GM21717 (cell line): Measurements from ENCODE around the gene APOH.

Experiments
- ATAC-seq: cut with Tn5 transposase; IDR thresholded peaks from one replicate; pipeline ENCODE4 v1.9.1; 2021; ENCODE audit warnings: mild to moderate bottlenecking, moderate library complexity; ENCODE audit not compliant: unreplicated experiment

Gene APOH

GRCh38 chr17:66198242-66198641 lies 31.0 kb downstream of the APOH start:
- ATAC-seq = no peak

GRCh38 chr17:66192378-66192687 lies 36.9 kb downstream of the APOH start:
- no peak for ATAC-seq

GRCh38 chr17:66191593-66192377 lies 37.4 kb downstream of the APOH start, which contains the start of gene CEP112:
Gene CEP112, minus strand, starts transcription at chr17:66192133.
- peak; percentile 59 for ATAC-seq

- peak; percentile 6 for ATAC-seq
These were observed 38.2 kb downstream of the APOH start for GRCh38 chr17:66190738-66191592.

GRCh38 chr17:66187718-66188117 lies 41.5 kb downstream of the APOH start:
- no peak for ATAC-seq

GRCh38 chr17:66185862-66186261 lies 43.4 kb downstream of the APOH start:
- no peak for ATAC-seq

- ATAC-seq = no peak
These were observed 44.8 kb downstream of the APOH start for GRCh38 chr17:66184392-66184791.

- no peak for ATAC-seq
These were observed 45.7 kb downstream of the APOH start for GRCh38 chr17:66183529-66183928.

GRCh38 chr17:66178642-66179041 lies 50.6 kb downstream of the APOH start:
- no peak for ATAC-seq

GRCh38 chr17:66177048-66177447 lies 52.2 kb downstream of the APOH start:
- ATAC-seq = no peak

GRCh38 chr17:66175892-66176291 lies 53.3 kb downstream of the APOH start:
- ATAC-seq = no peak

GRCh38 chr17:66172691-66173223 lies 56.5 kb downstream of the APOH start:
- no peak for ATAC-seq

- no peak for ATAC-seq
These were observed 57.1 kb downstream of the APOH start for GRCh38 chr17:66172144-66172543.

- no peak for ATAC-seq
These were observed 57.5 kb downstream of the APOH start for GRCh38 chr17:66171692-66172091.

- ATAC-seq = no peak
These were observed 58.0 kb downstream of the APOH start for GRCh38 chr17:66171172-66171571.

GRCh38 chr17:66169839-66170238 lies 59.4 kb downstream of the APOH start:
- ATAC-seq = no peak

- no peak for ATAC-seq
These were observed 61.9 kb downstream of the APOH start for GRCh38 chr17:66167189-66167815.

- ATAC-seq = no peak
These were observed 63.6 kb downstream of the APOH start for GRCh38 chr17:66165537-66166123.
